DOHH2 (cell line): ENCODE results near the gene ZNF778.
A peak's percentile ranks its signal among the peaks of the same experiment; 100 is the strongest.

ENCODE experiments used
- H3F3A ChIP-seq: fragments of 200-600 bp; sonication (generic), shearing (Covaris generic); 2 replicates; pipeline ENCODE4 v1.6.0; 2016; ENCODE audit warnings: antibody characterized with exemption, mild to moderate bottlenecking; ENCODE audit not compliant: control insufficient read depth, insufficient read depth
- H3K27ac ChIP-seq: fragments of 200-600 bp; sonication (generic); 2 replicates; pipeline ENCODE4 v1.5.1; 2014; ENCODE audit warnings: low read depth, mild to moderate bottlenecking, low read length, moderate library complexity
- H3K27me3 ChIP-seq: fragments of 200-600 bp; sonication (generic); 2 replicates; pipeline ENCODE4 v1.6.1; 2014; ENCODE audit warnings: mild to moderate bottlenecking, low read length, mixed read lengths; ENCODE audit not compliant: control insufficient read depth
- H3K36me3 ChIP-seq: fragments of 200-600 bp; sonication (generic); 2 replicates; pipeline ENCODE4 v1.6.1; 2014; ENCODE audit warnings: mild to moderate bottlenecking, low read length, moderate library complexity, mixed read lengths; ENCODE audit not compliant: control insufficient read depth
- H3K4me1 ChIP-seq: fragments of 200-600 bp; sonication (generic); 2 replicates; pipeline ENCODE4 v1.6.1; 2014; ENCODE audit warnings: mild to moderate bottlenecking, low read length, mixed read lengths; ENCODE audit not compliant: control insufficient read depth
- H3K4me2 ChIP-seq: fragments of 200-600 bp; sonication (generic); 2 replicates; pipeline ENCODE4 v1.6.0; 2014; ENCODE audit warnings: mild to moderate bottlenecking, low read length, moderate library complexity
- H3K4me3 ChIP-seq: fragments of 200-600 bp; sonication (generic); 2 replicates; pipeline ENCODE4 v1.5.1; 2014; ENCODE audit warnings: mild to moderate bottlenecking, low read length, mixed read lengths
- H3K79me2 ChIP-seq: fragments of 200-600 bp; sonication (generic); 2 replicates; pipeline ENCODE4 v1.6.1; 2014; ENCODE audit warnings: mild to moderate bottlenecking, low read length, mixed read lengths; ENCODE audit not compliant: control insufficient read depth
- H3K9me2 ChIP-seq: fragments of 200-600 bp; sonication (generic); replicated peaks from 2 replicates; pipeline ENCODE4 v1.6.1; 2014; ENCODE audit warnings: mild to moderate bottlenecking, low read length, mixed read lengths; ENCODE audit not compliant: control insufficient read depth
- H3K9me3 ChIP-seq: fragments of 200-600 bp; sonication (generic); 2 replicates; pipeline ENCODE4 v1.6.1; 2014; ENCODE audit warnings: antibody characterized with exemption, low read length, mixed read lengths; ENCODE audit not compliant: control insufficient read depth, insufficient read depth
- H4K20me1 ChIP-seq: fragments of 200-600 bp; sonication (generic); 2 replicates; pipeline ENCODE4 v1.6.0; 2014; ENCODE audit warnings: low read depth, mild to moderate bottlenecking, antibody characterized with exemption, low read length, moderate library complexity; ENCODE audit not compliant: control insufficient read depth, insufficient read depth
- EZH2phosphoT487 ChIP-seq: fragments of 200-600 bp; sonication (generic); IDR thresholded peaks from 2 replicates; pipeline ENCODE4 v1.6.1; 2017; ENCODE audit warnings: borderline replicate concordance, mild to moderate bottlenecking, antibody characterized with exemption, low read length, moderate library complexity, mixed read lengths
- TF ChIP-seq, protein P1 (sequence below): fragments of 200-600 bp; sonication (generic); IDR thresholded peaks from one replicate; pipeline ENCODE4 v1.5.1; 2014; ENCODE audit warnings: antibody characterized with exemption, mild to moderate bottlenecking, low read depth, low read length; ENCODE audit not compliant: poor library complexity, severe bottlenecking

The ZNF778 gene

GRCh38 chr16:89170346-89171215, 46.9 kb upstream of the ZNF778 start:
- H3K27ac ChIP-seq, result no peak overlapping the region
- peak overlapping the region; percentile 50 for H3K4me3 ChIP-seq
- H3K9me3 ChIP-seq, result no peaks in the 10 kb centered on the region
- H3K4me2 ChIP-seq, result peak overlapping the region; percentile 75
- H3F3A ChIP-seq, result no peaks in the 10 kb centered on the region
- no peaks in the 10 kb centered on the region for H3K36me3 ChIP-seq
- H3K79me2 ChIP-seq, result no peaks in the 10 kb centered on the region
- H3K4me1 ChIP-seq, result peaks cover 47% of the 10 kb centered on the region
- TF ChIP-seq, protein P1, sequence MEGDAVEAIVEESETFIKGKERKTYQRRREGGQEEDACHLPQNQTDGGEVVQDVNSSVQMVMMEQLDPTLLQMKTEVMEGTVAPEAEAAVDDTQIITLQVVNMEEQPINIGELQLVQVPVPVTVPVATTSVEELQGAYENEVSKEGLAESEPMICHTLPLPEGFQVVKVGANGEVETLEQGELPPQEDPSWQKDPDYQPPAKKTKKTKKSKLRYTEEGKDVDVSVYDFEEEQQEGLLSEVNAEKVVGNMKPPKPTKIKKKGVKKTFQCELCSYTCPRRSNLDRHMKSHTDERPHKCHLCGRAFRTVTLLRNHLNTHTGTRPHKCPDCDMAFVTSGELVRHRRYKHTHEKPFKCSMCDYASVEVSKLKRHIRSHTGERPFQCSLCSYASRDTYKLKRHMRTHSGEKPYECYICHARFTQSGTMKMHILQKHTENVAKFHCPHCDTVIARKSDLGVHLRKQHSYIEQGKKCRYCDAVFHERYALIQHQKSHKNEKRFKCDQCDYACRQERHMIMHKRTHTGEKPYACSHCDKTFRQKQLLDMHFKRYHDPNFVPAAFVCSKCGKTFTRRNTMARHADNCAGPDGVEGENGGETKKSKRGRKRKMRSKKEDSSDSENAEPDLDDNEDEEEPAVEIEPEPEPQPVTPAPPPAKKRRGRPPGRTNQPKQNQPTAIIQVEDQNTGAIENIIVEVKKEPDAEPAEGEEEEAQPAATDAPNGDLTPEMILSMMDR, result no peak
- H4K20me1 ChIP-seq, result no peaks in the 10 kb centered on the region
- no peaks in the 10 kb centered on the region for H3K9me2 ChIP-seq
- H3K27me3 ChIP-seq, result peaks cover 45% of the 10 kb centered on the region

DNA sequence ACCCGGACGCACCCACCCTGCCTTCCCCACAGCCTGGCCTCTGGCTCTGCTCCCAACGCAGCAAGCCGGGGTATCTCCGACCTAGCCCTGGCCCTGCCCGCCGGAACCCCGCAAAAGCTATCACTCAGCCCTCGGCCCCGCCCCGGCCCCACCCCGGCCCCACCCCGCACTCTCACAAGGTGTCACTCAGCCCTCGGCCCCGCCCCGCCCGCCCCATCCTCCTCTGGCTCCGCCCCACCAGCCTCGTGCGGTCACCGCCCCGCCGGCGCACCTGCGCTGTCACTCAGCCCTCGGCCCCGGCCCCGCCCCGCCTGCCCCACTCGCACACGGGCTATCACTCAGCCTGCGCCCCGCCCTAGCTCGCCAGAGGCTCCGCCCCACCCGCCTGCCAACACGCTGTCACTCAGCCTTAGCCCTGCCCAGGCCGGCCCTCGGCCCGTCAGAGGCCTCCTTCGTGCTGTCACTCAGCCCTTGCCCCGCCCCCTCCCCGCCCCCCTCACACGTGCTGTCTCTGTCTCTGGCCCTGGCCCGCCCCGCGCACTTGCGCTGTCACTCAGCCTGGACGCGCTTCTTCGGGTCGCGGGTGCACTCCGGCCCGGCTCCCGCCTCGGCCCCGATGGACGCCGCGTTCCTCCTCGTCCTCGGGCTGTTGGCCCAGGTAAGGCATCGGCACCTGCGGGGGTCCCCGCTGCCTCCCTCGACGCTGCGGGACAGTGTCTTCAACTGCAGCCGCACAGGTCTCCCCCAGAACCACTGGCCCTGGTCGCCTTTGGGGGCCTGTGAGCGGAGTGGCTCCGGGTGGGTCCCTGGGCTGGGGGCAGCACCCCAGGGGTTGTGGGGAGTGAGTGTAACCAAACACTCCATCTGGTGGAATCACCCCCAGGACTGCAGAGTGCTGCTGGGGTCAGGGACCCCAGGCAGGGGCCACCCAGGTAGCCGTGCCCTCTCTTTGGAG, 46.0 kb upstream of the ZNF778 start, which contains the start of gene CDH15:
CDH15 (plus strand) TSS at position 533 of the 955 bp plus-strand sequence; CDS start at position 617, 84 bp downstream.
- Histone ChIP-seq H3K4me1 (peaks cover 47% of the 10 kb centered on the region), H3K27me3 (peaks cover 45% of the 10 kb centered on the region), H3K9me3 (no peaks in the 10 kb centered on the region), H3K36me3 (no peaks in the 10 kb centered on the region), H4K20me1 (no peaks in the 10 kb centered on the region), H3K27ac (no peak within 1 kb of the TSS), H3K9me2 (no peaks in the 10 kb centered on the region), H3F3A (no peaks in the 10 kb centered on the region), H3K79me2 (no peaks in the 10 kb centered on the region), H3K4me2 (peak within 1 kb of the TSS; percentile 75), H3K4me3 (peak within 1 kb of the TSS; percentile 50)
- TF ChIP-seq, protein P1, result no peak
- no peak for TF ChIP-seq EZH2phosphoT487

DNA sequence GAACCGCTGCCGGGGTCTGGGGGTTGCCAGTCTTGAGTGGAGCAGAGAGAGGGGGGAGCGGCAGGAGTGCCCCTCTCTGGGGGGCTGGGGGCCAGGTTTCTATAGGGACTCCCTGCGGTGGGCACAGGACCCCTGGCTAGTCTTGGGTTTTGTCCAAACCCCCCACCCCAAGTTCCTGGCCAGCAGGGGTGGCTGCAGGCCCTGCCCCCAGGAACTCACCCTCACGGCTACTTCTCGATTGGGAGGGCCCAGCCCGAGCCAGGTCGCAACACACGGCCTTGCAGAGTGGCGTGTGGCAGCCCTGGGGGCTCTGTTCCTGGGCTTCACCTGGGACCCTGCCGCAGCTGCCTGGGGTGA, 45.4 kb upstream of the ZNF778 start:
- Histone ChIP-seq H3K27ac (no peak overlapping the region), H3K4me1 (peaks cover 43% of the 10 kb centered on the region), H3K4me3 (no peak overlapping the region), H3K36me3 (no peaks in the 10 kb centered on the region), H3K4me2 (no peak overlapping the region), H3K27me3 (peaks cover 45% of the 10 kb centered on the region), H3K79me2 (no peaks in the 10 kb centered on the region), H3F3A (no peaks in the 10 kb centered on the region), H3K9me3 (no peaks in the 10 kb centered on the region), H4K20me1 (no peaks in the 10 kb centered on the region), H3K9me2 (no peaks in the 10 kb centered on the region)
- TF ChIP-seq, protein P1, result no peak
- TF ChIP-seq EZH2phosphoT487, result no peak
